Mucosa of descending colon (tissue), 3 donors: ENCODE data around the gene ROM1. TPM values are rescaled to one million over a fixed set of nuclear protein-coding genes. Genes with fewer than 3 reads are reported as not detected.
"Not testable (repeated sequence)": the region's sequence is repeated elsewhere in the genome, so short reads cannot be mapped to it uniquely, and the experiment has no call there.

ENCODE experiments used
- ATAC-seq: fragments of 200-7000 bp; cut with Tn5 transposase; one replicate; pipeline ENCODE4 v1.9.1; 2020; ENCODE audit warnings: mild to moderate bottlenecking, moderate library complexity
- DNase-seq, 3 donors: peaks; one replicate each; pipeline ENCODE4 v3.0.0-alpha.2; 2020
- H3K36me3 ChIP-seq: fragments of 200-600 bp; one replicate; pipeline ENCODE4 v1.8.0; 2021; ENCODE audit warnings: low read depth, mild to moderate bottlenecking
- H3K4me1 ChIP-seq: fragments of 200-600 bp; one replicate; pipeline ENCODE4 v1.8.0; 2021; ENCODE audit warnings: low read depth, mild to moderate bottlenecking
- H3K4me3 ChIP-seq: fragments of 200-600 bp; one replicate; pipeline ENCODE4 v1.8.0; 2021; ENCODE audit warnings: mild to moderate bottlenecking
- H3K9me3 ChIP-seq: fragments of 200-600 bp; one replicate; pipeline ENCODE4 v1.8.0; 2021; ENCODE audit warnings: mild to moderate bottlenecking
- CTCF ChIP-seq: fragments of 200-600 bp; IDR thresholded peaks from one replicate; pipeline ENCODE4 v1.8.0; 2022; ENCODE audit warnings: antibody characterized with exemption, mild to moderate bottlenecking
- intact Hi-C, 2 donors: fragments of 100-400 bp; cut with DNase I in 1 of 2; cut with micrococcal nuclease in 1 of 2; formaldehyde crosslinking; loops; one replicate each; pipeline versions ENCODE4 v1.11.0 to v1.11.1; 2022; cut with DNase I, micrococcal nuclease
- total RNA-seq, 3 donors: library from RNA; stranded (reverse); fragmentation: NEBNext Ultra II Directional in 2 of 3; extraction: Animal tissue kit (Norgen Biotek cat#: 25700) in 2 of 3; gene quantifications; one replicate each; pipeline versions ENCODE4 v1.2.1 to v1.2.4, GENCODE V29; 2021 to 2023
- donor health status: DM: no; HTN: no; CAD: no; lungs with moderate emphysema.
- donor health status: DM: no; HTN: no; CAD: no.
- donor health status: DM: no; HTN: yes; CAD: no.

ROM1 gene
- total RNA-seq, 3 donors from 2014 or later: 2.7 to 11.9 (median 3.8) TPM

DNA sequence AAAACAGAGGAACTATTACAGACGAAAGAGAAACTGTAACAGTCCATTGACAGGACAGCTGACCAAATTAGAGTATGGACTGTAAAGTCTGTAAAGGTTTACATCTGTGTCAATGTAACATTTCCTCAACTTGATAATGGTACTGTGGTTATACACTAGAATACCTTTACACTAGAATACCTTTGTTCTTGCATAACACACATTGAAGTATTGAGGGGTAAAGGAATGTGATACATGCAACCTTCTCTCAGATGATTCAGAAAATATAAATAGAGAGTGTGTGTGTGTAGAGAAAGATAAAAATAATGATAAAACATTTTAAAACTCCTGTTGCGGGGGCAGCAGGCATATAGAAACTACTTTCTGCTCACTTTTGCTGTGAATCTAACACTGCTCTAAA is 33.8 kb upstream of the ROM1 start:
- no peaks in the 10 kb centered on the region for H3K36me3 ChIP-seq
- intact Hi-C loops: no loop called here

DNA sequence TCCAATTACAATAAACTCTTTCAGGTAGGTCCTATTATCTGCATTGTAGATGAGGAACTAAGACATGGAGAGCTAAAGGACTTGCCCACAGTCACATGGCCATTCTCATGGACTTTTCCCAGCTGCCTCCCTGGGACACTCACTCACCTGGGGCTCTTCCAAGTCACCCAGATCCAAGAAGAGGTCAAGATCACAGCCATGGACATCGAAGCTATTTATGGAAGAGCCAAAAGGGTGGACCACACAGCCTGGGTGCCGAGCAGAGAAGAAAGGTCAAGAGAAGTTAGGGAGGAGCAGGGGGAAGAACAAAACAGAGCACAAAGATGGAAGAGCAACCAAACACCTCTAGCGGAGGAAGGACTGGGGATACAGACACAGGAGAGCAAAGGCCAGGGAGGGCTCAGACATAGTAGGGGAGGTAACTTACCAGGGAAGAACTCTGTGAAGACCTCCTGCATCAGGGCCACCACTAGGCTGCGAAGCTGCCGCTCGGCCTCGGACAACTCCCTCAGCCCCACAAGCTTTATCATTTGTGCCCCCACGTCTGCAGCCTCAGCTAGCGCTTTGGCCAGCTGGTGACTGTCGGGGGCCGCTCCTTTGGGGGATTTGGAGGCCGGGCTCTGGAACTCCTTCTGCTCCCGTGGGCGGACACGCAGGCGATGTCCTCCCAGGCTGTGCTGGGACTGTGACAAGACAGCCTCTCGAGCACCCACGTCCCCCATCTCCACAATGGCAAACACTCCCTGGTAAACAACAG is 31.9 kb upstream of the ROM1 start:
- Histone ChIP-seq H3K4me3 (no peak overlapping the region), H3K9me3 (no peaks in the 10 kb centered on the region), H3K36me3 (no peaks in the 10 kb centered on the region), H3K4me1 (peaks cover 11% of the 10 kb centered on the region)
- DNase-seq (peak in 1 of 3 donors; percentile 33), ATAC-seq (no peak)
- no peak for TF ChIP-seq CTCF
- intact Hi-C loops: no loop called here

More for the DNA sequence above, 33.8 kb upstream of the ROM1 start:
- DNase-seq: no peak
- H3K4me3 ChIP-seq: no peak overlapping the region
- peaks cover 9% of the 10 kb centered on the region for H3K4me1 ChIP-seq
- ATAC-seq: no peak
- TF ChIP-seq CTCF: no peak
- no peaks in the 10 kb centered on the region for H3K9me3 ChIP-seq

- H3K4me3 ChIP-seq, H3K9me3 ChIP-seq, H3K4me1 ChIP-seq, H3K36me3 ChIP-seq, ATAC-seq, intact Hi-C loops: not testable (repeated sequence)
- peak in 1 of 3 donors; percentile 4 for DNase-seq
Measured at GRCh38 chr11:62581735-62582134, 31.3 kb upstream of the ROM1 start.

- ATAC-seq, intact Hi-C loops, H3K36me3 ChIP-seq, H3K4me3 ChIP-seq, H3K9me3 ChIP-seq, H3K4me1 ChIP-seq, DNase-seq: not testable (repeated sequence)
Measured at GRCh38 chr11:62585356-62585755, 27.7 kb upstream of the ROM1 start.

DNA sequence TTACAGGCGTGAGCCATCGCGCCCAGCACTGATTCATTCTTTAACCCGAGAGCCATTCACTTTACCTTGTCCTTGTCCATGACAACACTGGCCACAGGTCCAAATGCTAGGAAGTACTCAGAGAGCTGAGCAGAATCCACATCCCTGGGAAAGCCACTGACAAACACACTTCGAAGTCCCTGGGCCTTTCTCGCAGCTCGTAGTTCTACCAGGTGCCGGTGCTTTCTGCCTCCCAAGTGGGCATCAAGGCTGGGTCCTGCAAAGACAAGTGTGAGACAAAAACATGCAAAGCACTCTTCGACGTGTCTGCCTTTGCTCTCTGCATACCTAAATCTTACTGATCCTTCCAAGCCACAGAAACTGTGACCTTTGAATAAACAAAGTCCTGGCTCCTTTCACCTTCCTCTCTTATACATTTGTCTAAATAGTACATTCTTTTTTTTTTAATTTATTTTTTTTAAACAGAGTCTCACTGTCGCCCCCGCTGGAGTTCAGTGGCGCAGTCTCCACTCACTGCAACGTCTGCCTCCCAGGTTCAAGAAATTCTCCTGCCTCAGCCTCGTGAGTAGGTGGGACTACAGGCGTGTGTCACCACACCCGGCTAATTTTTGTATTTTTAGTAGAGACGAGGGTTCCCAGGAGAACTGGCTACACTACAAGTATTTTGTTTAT is 24.0 kb upstream of the ROM1 start:
- peaks cover 22% of the 10 kb centered on the region for H3K4me1 ChIP-seq
- peak in 1 of 3 donors; percentile 23 for DNase-seq

GRCh38 chr11:62591448-62592145 is 21.5 kb upstream of the ROM1 start, which contains the start of gene TUT1:
TSS of gene TUT1 (minus strand) at chr11:62591523. CDS start at chr11:62591485, 38 bp downstream.
- Histone ChIP-seq H3K4me3 (peak within 1 kb of the TSS; percentile 67), H3K36me3 (no peaks in the 10 kb centered on the region), H3K4me1 (peaks cover 20% of the 10 kb centered on the region), H3K9me3 (no peaks in the 10 kb centered on the region)
- peak; percentile 96 to 97 (median 97) for DNase-seq
- intact Hi-C loops: no loop called here
- no peak for TF ChIP-seq CTCF
- ATAC-seq: peak; percentile 92

More for the DNA sequence above, 24.0 kb upstream of the ROM1 start:
- intact Hi-C loops: no loop called here
- Histone ChIP-seq H3K4me3 (no peak overlapping the region), H3K9me3 (no peaks in the 10 kb centered on the region), H3K36me3 (no peaks in the 10 kb centered on the region)
- no peak for ATAC-seq
- no peak for TF ChIP-seq CTCF
